ENCODE data around the gene DEPP1.
"Not testable (repeated sequence)": the region's sequence is repeated elsewhere in the genome, so short reads cannot be mapped to it uniquely, and the experiment has no call there.

DEPP1 gene, protein sequence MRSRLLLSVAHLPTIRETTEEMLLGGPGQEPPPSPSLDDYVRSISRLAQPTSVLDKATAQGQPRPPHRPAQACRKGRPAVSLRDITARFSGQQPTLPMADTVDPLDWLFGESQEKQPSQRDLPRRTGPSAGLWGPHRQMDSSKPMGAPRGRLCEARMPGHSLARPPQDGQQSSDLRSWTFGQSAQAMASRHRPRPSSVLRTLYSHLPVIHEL

DNA sequence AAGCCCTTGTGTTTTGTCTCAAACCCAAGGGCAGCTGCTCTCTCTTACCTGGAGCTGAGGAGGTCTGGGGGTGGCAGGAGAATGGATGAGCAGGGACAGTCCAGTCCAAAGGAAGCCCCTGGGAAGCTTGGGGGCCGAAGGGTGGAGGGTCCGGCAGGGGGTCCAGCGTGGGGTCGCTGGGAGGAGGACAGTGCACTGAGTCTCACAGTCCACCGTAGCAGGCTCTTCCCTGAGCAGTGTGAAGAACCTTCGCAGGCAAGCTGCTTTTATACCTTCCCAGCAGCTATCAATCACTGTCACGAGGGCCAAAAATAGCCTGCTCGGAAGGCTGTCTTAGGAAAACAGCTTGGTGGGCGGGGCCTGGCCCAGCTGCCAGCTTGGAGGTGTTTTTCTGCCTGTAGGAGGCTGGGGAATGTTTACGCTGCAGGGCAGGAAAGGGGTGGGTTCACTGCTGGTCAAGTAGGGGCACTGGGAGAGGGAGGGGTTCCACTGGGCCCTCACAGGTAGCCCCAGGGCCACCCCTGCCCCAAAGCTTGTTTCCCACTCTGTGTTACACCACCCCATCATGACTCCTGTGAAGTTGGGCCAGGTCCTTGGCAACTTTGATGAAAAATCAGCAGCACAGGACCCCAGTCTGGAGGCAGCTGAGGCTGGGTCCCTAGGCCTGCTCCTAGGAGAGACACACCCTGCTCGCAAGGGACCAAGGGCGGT is at the start of gene DEPP1:
DEPP1 (minus strand) TSS at position 240 of the 711 bp plus-strand sequence. CDS start 779 bp downstream, outside the sequence.
- no peak within 1 kb of the TSS for H3K4me3 ChIP-seq (ENCODE audit: low read length)
- DNase-seq (ENCODE audit: low read depth) = peak; percentile 91
- TF ChIP-seq, protein P1, sequence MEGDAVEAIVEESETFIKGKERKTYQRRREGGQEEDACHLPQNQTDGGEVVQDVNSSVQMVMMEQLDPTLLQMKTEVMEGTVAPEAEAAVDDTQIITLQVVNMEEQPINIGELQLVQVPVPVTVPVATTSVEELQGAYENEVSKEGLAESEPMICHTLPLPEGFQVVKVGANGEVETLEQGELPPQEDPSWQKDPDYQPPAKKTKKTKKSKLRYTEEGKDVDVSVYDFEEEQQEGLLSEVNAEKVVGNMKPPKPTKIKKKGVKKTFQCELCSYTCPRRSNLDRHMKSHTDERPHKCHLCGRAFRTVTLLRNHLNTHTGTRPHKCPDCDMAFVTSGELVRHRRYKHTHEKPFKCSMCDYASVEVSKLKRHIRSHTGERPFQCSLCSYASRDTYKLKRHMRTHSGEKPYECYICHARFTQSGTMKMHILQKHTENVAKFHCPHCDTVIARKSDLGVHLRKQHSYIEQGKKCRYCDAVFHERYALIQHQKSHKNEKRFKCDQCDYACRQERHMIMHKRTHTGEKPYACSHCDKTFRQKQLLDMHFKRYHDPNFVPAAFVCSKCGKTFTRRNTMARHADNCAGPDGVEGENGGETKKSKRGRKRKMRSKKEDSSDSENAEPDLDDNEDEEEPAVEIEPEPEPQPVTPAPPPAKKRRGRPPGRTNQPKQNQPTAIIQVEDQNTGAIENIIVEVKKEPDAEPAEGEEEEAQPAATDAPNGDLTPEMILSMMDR (IDR thresholded peaks at IDR 0.05; ENCODE audit: insufficient read depth, low read depth, low read length, missing control alignments) = peak; percentile 31

GRCh38 chr10:45023426-45023825 is 44.8 kb upstream of the DEPP1 start:
- no peak overlapping the region for H3K4me3 ChIP-seq (ENCODE audit: low read length)
- TF ChIP-seq, protein P1 (IDR thresholded peaks at IDR 0.05; ENCODE audit: insufficient read depth, low read depth, low read length, missing control alignments) = no peak
- DNase-seq (ENCODE audit: low read depth) = no peak

DNA sequence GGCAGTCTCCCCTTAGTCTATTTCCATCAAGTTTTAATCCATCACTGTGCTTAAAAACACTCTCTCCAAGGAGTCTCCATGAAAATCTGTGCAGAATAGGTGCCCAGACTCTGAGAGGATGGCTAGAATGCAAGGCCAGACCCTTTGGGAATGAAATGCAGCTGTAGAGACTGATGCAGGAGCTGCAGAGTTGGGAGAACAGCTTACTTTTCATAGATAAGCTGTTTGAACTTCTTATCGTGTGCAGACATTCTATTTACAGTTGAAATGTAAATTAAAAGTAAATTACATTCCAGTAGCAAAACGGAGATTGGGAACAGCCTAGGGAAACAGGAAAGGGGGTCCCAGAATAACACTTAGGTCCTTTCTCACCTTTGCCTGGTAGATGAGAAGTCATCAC is 37.0 kb upstream of the DEPP1 start:
- DNase-seq (ENCODE audit: low read depth) = no peak
- no peak overlapping the region for H3K4me3 ChIP-seq (ENCODE audit: low read length)
- TF ChIP-seq, protein P1 (IDR thresholded peaks at IDR 0.05; ENCODE audit: insufficient read depth, low read depth, low read length, missing control alignments) = no peak

- DNase-seq (ENCODE audit: low read depth); H3K4me3 ChIP-seq (ENCODE audit: low read length): not testable (repeated sequence)
These were observed 35.9 kb upstream of the DEPP1 start for GRCh38 chr10:45014557-45014956.

- no peak overlapping the region for H3K4me3 ChIP-seq (ENCODE audit: low read length)
- TF ChIP-seq, protein P1 (IDR thresholded peaks at IDR 0.05; ENCODE audit: insufficient read depth, low read depth, low read length, missing control alignments) = peak; percentile 74
- peak; percentile 83 for DNase-seq (ENCODE audit: low read depth)
These were observed 30.0 kb upstream of the DEPP1 start for GRCh38 chr10:45008524-45009161.

DNA sequence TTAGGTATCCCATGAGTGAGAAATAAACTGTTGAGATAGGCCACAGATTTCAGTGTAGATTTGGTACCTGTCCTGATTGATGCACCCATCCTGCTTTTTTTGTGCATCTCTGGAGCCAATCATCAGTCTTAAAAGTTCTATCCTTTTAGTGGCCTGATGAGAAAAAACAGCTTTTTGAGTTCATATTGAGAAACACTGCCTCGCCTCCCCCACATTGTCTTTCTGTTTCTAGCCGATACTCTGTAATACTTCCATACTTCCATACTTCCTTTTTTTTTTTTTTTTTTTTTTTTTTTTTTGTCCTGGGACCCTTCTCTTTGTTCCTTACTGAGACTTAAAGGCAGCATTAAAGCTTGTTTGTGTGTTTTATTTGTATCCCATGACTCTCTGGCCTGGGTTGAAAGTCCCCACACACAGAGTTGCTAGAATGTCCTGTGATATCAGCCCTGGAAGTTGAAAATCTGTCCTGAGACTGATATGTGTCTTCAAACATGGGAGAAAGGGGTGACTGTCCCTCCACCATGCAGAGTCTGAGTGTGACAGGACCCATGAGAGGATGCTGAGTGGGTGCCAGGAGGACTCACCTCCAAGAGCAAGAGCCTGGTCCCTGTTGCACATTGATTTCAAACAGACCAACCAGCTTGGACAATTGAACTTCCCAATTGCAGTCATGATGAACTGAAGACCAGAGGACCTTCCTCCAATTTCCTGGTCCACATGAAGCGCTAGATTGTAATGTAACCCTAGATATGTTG is 27.8 kb upstream of the DEPP1 start:
- TF ChIP-seq, protein P1 (IDR thresholded peaks at IDR 0.05; ENCODE audit: insufficient read depth, low read depth, low read length, missing control alignments) = no peak
- DNase-seq (ENCODE audit: low read depth) = no peak
- no peak overlapping the region for H3K4me3 ChIP-seq (ENCODE audit: low read length)

- DNase-seq (ENCODE audit: low read depth) = no peak
- H3K4me3 ChIP-seq (ENCODE audit: low read length) = no peak overlapping the region
These were observed 26.7 kb upstream of the DEPP1 start for GRCh38 chr10:45005284-45005683.

More at GRCh38 chr10:45005284-45005683, 26.7 kb upstream of the DEPP1 start:
- TF ChIP-seq, protein P1 (IDR thresholded peaks at IDR 0.05; ENCODE audit: insufficient read depth, low read depth, low read length, missing control alignments) = no peak
